H1 (cell line): Measurements from ENCODE around the gene NAB1. TPM values are rescaled to one million over a fixed set of nuclear protein-coding genes. Genes with fewer than 3 reads are reported as not detected.

Experiments
- CTCF ChIA-PET: fragments of 300-600 bp; sonication (Branson Sonifier 250); formaldehyde crosslinking; loops from one replicate; lab custom pipeline; 2021; ENCODE audit not compliant: partially characterized antibody; lab: Charles Lee
- POLR2A ChIA-PET: fragments of 300-600 bp; sonication (Branson Sonifier 250); formaldehyde crosslinking; loops from one replicate; lab custom pipeline; 2021; ENCODE audit warnings: inconsistent platforms; ENCODE audit not compliant: partially characterized antibody; lab: Charles Lee
- DNase-seq, 2 experiments: peaks; one replicate each; pipeline versions ENCODE4 v3.0.0 to v3.0.0-alpha.2; 2010 to 2022; ENCODE audit warnings: low spot score in 2 of 2, low read depth in 1 of 2, mixed read lengths in 1 of 2
- FAIRE-seq: peaks from 2 replicates; lab custom pipeline; 2011; peaks lifted over from hg19 to GRCh38; lab: Jason Lieb, UNC
- H2AFZ ChIP-seq: 2 replicates; pipeline ENCODE4 v1.8.1; 2012; ENCODE audit warnings: low read length, inconsistent platforms
- H2AK5ac ChIP-seq: 2 replicates; pipeline ENCODE4 v1.6.1; 2013; ENCODE audit warnings: low read depth, low read length
- H2BK120ac ChIP-seq: replicated peaks from 2 replicates; pipeline ENCODE3; 2013; ENCODE audit warnings: low read depth, low read length, inconsistent platforms
- H2BK12ac ChIP-seq: 2 replicates; pipeline ENCODE4 v1.6.1; 2013; ENCODE audit warnings: low read depth, low read length
- H2BK15ac ChIP-seq: 2 replicates; pipeline ENCODE4 v1.6.1; 2013; ENCODE audit warnings: low read length
- H2BK20ac ChIP-seq: 2 replicates; pipeline ENCODE4 v1.6.1; 2013; ENCODE audit warnings: low read length
- H2BK5ac ChIP-seq: 2 replicates; pipeline ENCODE4 v1.6.1; 2013; ENCODE audit warnings: low read depth, low read length
- H3K14ac ChIP-seq: 2 replicates; pipeline ENCODE4 v1.6.1; 2013; ENCODE audit warnings: inconsistent platforms; ENCODE audit not compliant: insufficient read length
- H3K18ac ChIP-seq: 2 replicates; pipeline ENCODE4 v1.6.1; 2013; ENCODE audit warnings: low read length; ENCODE audit errors: extremely low read depth
- H3K23ac ChIP-seq: 2 replicates; pipeline ENCODE4 v1.6.1; 2013; ENCODE audit warnings: inconsistent platforms; ENCODE audit not compliant: insufficient read length
- H3K23me2 ChIP-seq: 2 replicates; pipeline ENCODE4 v1.6.1; 2013; ENCODE audit warnings: low read depth, low read length
- H3K27ac ChIP-seq: 2 replicates; pipeline ENCODE4 v1.6.1; 2011; ENCODE audit warnings: low read depth, low read length, inconsistent platforms
- H3K27me3 ChIP-seq, 4 experiments: replicated peaks in 1 of 4; 1 replicate in 1 of 4; 2 replicates in 3 of 4; pipeline versions ENCODE4 v1.6.1 to v1.8.1; 2011 to 2013; ENCODE audit warnings: low read length in 3 of 4, mild to moderate bottlenecking in 3 of 4, inconsistent platforms in 2 of 4, mixed read lengths in 2 of 4, moderate library complexity in 1 of 4; ENCODE audit not compliant: control insufficient read depth in 3 of 4, insufficient read depth in 3 of 4; ENCODE audit errors: extremely low read depth in 1 of 4
- H3K36me3 ChIP-seq, 4 experiments: 2 replicates each; pipeline versions ENCODE4 v1.6.1 to v1.8.1; 2011 to 2013; ENCODE audit warnings: mild to moderate bottlenecking in 4 of 4, low read length in 3 of 4, moderate library complexity in 2 of 4, control low read depth in 1 of 4, inconsistent platforms in 1 of 4; ENCODE audit not compliant: insufficient read depth in 4 of 4, control insufficient read depth in 2 of 4
- H3K4ac ChIP-seq: replicated peaks from 2 replicates; pipeline ENCODE3; 2013; ENCODE audit warnings: low read length, low read depth, mixed read lengths, inconsistent platforms; ENCODE audit not compliant: insufficient read length
- H3K4me1 ChIP-seq, 4 experiments: replicated peaks in 1 of 4; 1 replicate in 1 of 4; 2 replicates in 3 of 4; pipeline versions ENCODE4 v1.6.1 to v1.8.1; 2011 to 2013; ENCODE audit warnings: low read length in 3 of 4, inconsistent platforms in 2 of 4, mixed read lengths in 1 of 4; ENCODE audit not compliant: insufficient read depth in 4 of 4, control insufficient read depth in 3 of 4
- H3K4me2 ChIP-seq, 2 experiments: 2 replicates each; pipeline versions ENCODE4 v1.6.1 to v1.8.1; 2011 to 2013; ENCODE audit warnings: low read depth in 2 of 2, low read length in 2 of 2, control low read depth in 1 of 2, inconsistent platforms in 1 of 2, mild to moderate bottlenecking in 1 of 2; ENCODE audit not compliant: insufficient read depth in 1 of 2
- H3K4me3 ChIP-seq, 4 experiments: fragments of 200-600, 300-600 bp in 1 of 4; sonication (generic), shearing (Covaris generic), sonication (Bioruptor Twin) in 1 of 4; 2 replicates each; pipeline versions ENCODE4 v1.5.1 to v1.8.1; 2011 to 2016; ENCODE audit warnings: low read length in 4 of 4, low read depth in 3 of 4, control low read depth in 2 of 4, inconsistent platforms in 2 of 4, mild to moderate bottlenecking in 2 of 4, mixed read lengths in 1 of 4, moderate library complexity in 1 of 4; ENCODE audit not compliant: insufficient read depth in 2 of 4; ENCODE audit errors: extremely low read depth in 1 of 4
- H3K56ac ChIP-seq: replicated peaks from 2 replicates; pipeline ENCODE3; 2013; ENCODE audit warnings: low read depth, mild to moderate bottlenecking, mixed read lengths, low read length, inconsistent platforms; ENCODE audit not compliant: insufficient read length
- H3K79me1 ChIP-seq: 2 replicates; pipeline ENCODE4 v1.6.1; 2013; ENCODE audit warnings: low read depth, low read length, control low read depth
- H3K79me2 ChIP-seq, 2 experiments: 2 replicates each; pipeline versions ENCODE4 v1.6.1 to v1.8.1; 2012 to 2013; ENCODE audit warnings: low read length in 2 of 2, mild to moderate bottlenecking in 2 of 2, inconsistent platforms in 1 of 2; ENCODE audit not compliant: insufficient read depth in 2 of 2, control insufficient read depth in 1 of 2
- H3K9ac ChIP-seq, 4 experiments: replicated peaks in 1 of 4; 1 replicate in 1 of 4; 2 replicates in 3 of 4; pipeline versions ENCODE4 v1.6.1 to v1.8.1; 2011 to 2013; ENCODE audit warnings: low read depth in 3 of 4, low read length in 3 of 4, control low read depth in 2 of 4, mild to moderate bottlenecking in 2 of 4, moderate library complexity in 2 of 4, inconsistent platforms in 1 of 4; ENCODE audit errors: extremely low read depth in 1 of 4
- H3K9me3 ChIP-seq, 2 experiments: 2 replicates each; pipeline versions ENCODE4 v1.6.1 to v1.8.1; 2012 to 2013; ENCODE audit warnings: mild to moderate bottlenecking in 2 of 2, moderate library complexity in 2 of 2, control low read depth in 1 of 2, inconsistent platforms in 1 of 2, low read depth in 1 of 2, low read length in 1 of 2, mixed read lengths in 1 of 2; ENCODE audit not compliant: insufficient read depth in 2 of 2
- H4K20me1 ChIP-seq, 2 experiments: replicated peaks in 1 of 2; 2 replicates each; pipeline versions ENCODE3 to v1.8.1; 2011 to 2013; ENCODE audit warnings: inconsistent platforms in 2 of 2, low read length in 2 of 2, mild to moderate bottlenecking in 1 of 2; ENCODE audit not compliant: insufficient read depth in 2 of 2, control insufficient read depth in 1 of 2
- H4K5ac ChIP-seq: 2 replicates; pipeline ENCODE4 v1.6.1; 2013; ENCODE audit warnings: low read length, low read depth, mixed read lengths, inconsistent platforms; ENCODE audit not compliant: insufficient read length
- H4K8ac ChIP-seq: 2 replicates; pipeline ENCODE4 v1.8.0; 2013; ENCODE audit warnings: mild to moderate bottlenecking, moderate library complexity, low read length, inconsistent platforms; ENCODE audit not compliant: insufficient read depth; ENCODE audit errors: extremely low read depth
- H4K91ac ChIP-seq: replicated peaks from 2 replicates; pipeline ENCODE3; 2013; ENCODE audit warnings: low read length, mixed read lengths, inconsistent platforms; ENCODE audit not compliant: insufficient read length
- ATF2 ChIP-seq: IDR thresholded peaks from 2 replicates; pipeline ENCODE4 v1.6.1; 2012; ENCODE audit warnings: low read length, inconsistent platforms
- ATF3 ChIP-seq: IDR thresholded peaks from 2 replicates; pipeline ENCODE4 v1.6.1; 2011; ENCODE audit warnings: low read depth, mild to moderate bottlenecking, low read length; ENCODE audit not compliant: insufficient read depth
- CHD1 ChIP-seq: IDR thresholded peaks from 2 replicates; pipeline ENCODE4 v1.6.1; 2012; ENCODE audit warnings: low read depth, low read length, improper control_type of control experiment
- CTBP2 ChIP-seq: IDR thresholded peaks from 2 replicates; pipeline ENCODE4 v1.7.0; 2011; ENCODE audit warnings: borderline replicate concordance, mild to moderate bottlenecking, moderate library complexity, mixed read lengths, low read length; ENCODE audit not compliant: insufficient read depth, insufficient read length
- JUN ChIP-seq: IDR thresholded peaks from 2 replicates; pipeline ENCODE4 v1.6.1; 2011; ENCODE audit warnings: low read depth, mild to moderate bottlenecking, improper control_type of control experiment, low read length
- KDM5A ChIP-seq: fragments of 200-600 bp; IDR thresholded peaks from 2 replicates; pipeline ENCODE4 v1.7.1; 2012; ENCODE audit warnings: mild to moderate bottlenecking, low read length, inconsistent platforms, mixed read lengths
- PHF8 ChIP-seq: fragments of 200-600 bp; sonication (generic); conservative IDR thresholded peaks from 2 replicates; pipeline ENCODE4 v1.7.1; 2012; ENCODE audit warnings: low read depth, mild to moderate bottlenecking, inconsistent platforms, low read length, moderate library complexity
- WGBS, 2 experiments: shearing (Covaris generic) in 1 of 2; methylation state at CpG; one replicate each; pipeline versions ENCODE4 v1.1.6 to v1.1.7; 2013 to 2015; ENCODE audit warnings: low lambda C conversion rate in 2 of 2, mixed read lengths in 2 of 2, inconsistent platforms in 1 of 2, low coverage in 1 of 2, missing lambda C conversion rate in 1 of 2; ENCODE audit not compliant: insufficient replicate concordance in 2 of 2, insufficient coverage in 1 of 2, insufficient read length in 1 of 2; ENCODE audit errors: extremely low coverage in 1 of 2, missing lambda C conversion rate in 1 of 2; 5-methylcytosine and 5-hydroxymethylcytosine counted together
- polyA plus RNA-seq, 7 experiments: library from polyadenylated mRNA; depleted of rRNA in 3 of 7; stranded (reverse) in 5 of 7; unstranded in 2 of 7; fragments of >200 nt in 5 of 7; fragments of 200-250 nt in 2 of 7; gene quantifications; 1 replicate in 5 of 7; 2 replicates in 1 of 7; 4 replicates in 1 of 7; pipeline versions ENCODE4 v1.2.1 to v1.2.3, GENCODE V29; 2011 to 2013; ENCODE audit warnings: missing spikeins in 2 of 7, mixed read lengths in 2 of 7
- total RNA-seq: library from RNA; stranded (reverse); fragmentation: NEBNext Ultra II Directional; extraction: Animal tissue kit (Norgen Biotek cat#: 25700); gene quantifications from 2 replicates; pipeline ENCODE4 v1.2.1, GENCODE V29; 2021

The NAB1 gene
- total and polyA plus RNA-seq, 2 of the 8 experiments (the other 6 are each of a cell fraction or from before 2014, with no cell fraction given), result 8.5 to 28.6 TPM

- H2BK15ac ChIP-seq, result no peak overlapping the region
- no peak overlapping the region for H3K9ac ChIP-seq
- H3K4ac ChIP-seq, result no peak overlapping the region
- H2BK5ac ChIP-seq, result no peak overlapping the region
- no peak overlapping the region for H4K8ac ChIP-seq
- no peak overlapping the region for H3K14ac ChIP-seq
- no peak overlapping the region for H4K91ac ChIP-seq
- TF ChIP-seq CTBP2, result no peak
- TF ChIP-seq ATF3, result no peak
- TF ChIP-seq ATF2, result no peak
- no peak for TF ChIP-seq JUN
- no peak for TF ChIP-seq PHF8
- TF ChIP-seq CHD1, result no peak
- no peak for TF ChIP-seq KDM5A
- no peak overlapping the region for H2AK5ac ChIP-seq
- no peak overlapping the region for H3K23ac ChIP-seq
- no peaks in the 10 kb centered on the region for H3K79me2 ChIP-seq
- H3K4me2 ChIP-seq, result no peak overlapping the region
- DNase-seq (no peak), FAIRE-seq (no peak)
- no peaks in the 10 kb centered on the region for H3K79me1 ChIP-seq
- no peak overlapping the region for H2AFZ ChIP-seq
- WGBS, 2 experiments, result 83% methylated on average over 3 of the region's 3 CpGs; no CpG with 5 or more reads in 1 of the 2 experiments
- H4K5ac ChIP-seq, result no peak overlapping the region
- H2BK120ac ChIP-seq, result no peak overlapping the region
- no peaks in the 10 kb centered on the region for H4K20me1 ChIP-seq
- no peak overlapping the region for H2BK12ac ChIP-seq
- no peaks in the 10 kb centered on the region for H3K27me3 ChIP-seq
- no peaks in the 10 kb centered on the region; a peak in 1 of 7 replicates for H3K4me1 ChIP-seq
- H3K18ac ChIP-seq, result no peak overlapping the region
- H3K27ac ChIP-seq, result no peak overlapping the region
- H3K4me3 ChIP-seq, result no peak overlapping the region
- peaks cover 0 to 14% (median 0%) of the 10 kb centered on the region in 4 experiments; a peak in 2 of 8 replicates for H3K36me3 ChIP-seq
- no peak overlapping the region for H2BK20ac ChIP-seq
- ChIA-PET POLR2A (no interaction called here), CTCF (interaction anchor here (1.4 to 1.6 kb wide), 2 partner anchors 18 to 299 kb away, joined by 3 to 5 read pairs; no protein-coding TSS in a partner anchor)
- no peaks in the 10 kb centered on the region for H3K23me2 ChIP-seq
- H3K9me3 ChIP-seq, result no peaks in the 10 kb centered on the region
- no peak overlapping the region for H3K56ac ChIP-seq
Measured at GRCh38 chr2:190685333-190685732, 36.5 kb downstream of the NAB1 start.
